ENCODE results near the gene AHNAK2. TPM values are rescaled to one million over a fixed set of nuclear protein-coding genes. Genes with fewer than 3 reads are reported as not detected.
"Not testable (repeated sequence)": the region's sequence is repeated elsewhere in the genome, so short reads cannot be mapped to it uniquely, and the experiment has no call there.

Gene AHNAK2
- total RNA-seq (10 to 100 TPM in 3 of 7 donors, 1 to 10 TPM in 4; 1.1 to 15.6 (median 3.9) TPM), polyA plus RNA-seq (10 to 100 TPM in 1 of 2 donors, under 1 TPM in 1; 0.94 to 24.6 TPM)
- long read RNA-seq, donor 1, partial matches to known transcripts, result 1 of 18 reads
- long read RNA-seq, donor 1, other reads (novel, unspliced or antisense), result 17 of 18 reads
- long read RNA-seq, donor 2, result 0 reads
- long read RNA-seq, donor 3, partial matches to known transcripts, result 0 of 10 reads
- long read RNA-seq, donor 3, other reads (novel, unspliced or antisense), result 10 of 10 reads

- H3K4me1 ChIP-seq (ENCODE audit: insufficient read depth), result peaks cover 22% of the 10 kb centered on the region
- peak in 3 of 5 donors; percentile 35 to 60 (median 56) for DNase-seq
- TF ChIP-seq POLR2A (IDR thresholded peaks at IDR 0.05) (no peak), EP300 (IDR thresholded peaks at IDR 0.05) (no peak), CTCF (IDR thresholded peaks at IDR 0.05) (no peak)
- no peak within 1 kb of the TSS for H3K27ac ChIP-seq
- peak within 1 kb of the TSS; percentile 33 for H3K4me3 ChIP-seq
- H3K36me3 ChIP-seq, result no peaks in the 10 kb centered on the region
- no peaks in the 10 kb centered on the region for H3K9me3 ChIP-seq
- intact Hi-C loops (cut with DNase I), result loop anchor here in 2 of 4 donors (5.0 to 10.0 kb wide), 2 partner anchors 67 to 69 kb away; no protein-coding TSS in a partner anchor
- H3K27me3 ChIP-seq, result no peaks in the 10 kb centered on the region
- 2 to 8% (median 2%) methylated on average over 53 to 111 of the region's 111 CpGs for WGBS, 3 donors
Measured at GRCh38 chr14:104977681-104978653, at the start of gene AHNAK2. TSS of gene AHNAK2 (minus strand) at chr14:104978374. CDS start at chr14:104978237, 137 bp downstream.

GRCh38 chr14:105027718-105028117, 49.5 kb upstream of the AHNAK2 start:
- H3K27ac ChIP-seq; DNase-seq; H3K36me3 ChIP-seq; H3K27me3 ChIP-seq; intact Hi-C loops (cut with DNase I); H3K4me3 ChIP-seq; H3K9me3 ChIP-seq; H3K4me1 ChIP-seq (ENCODE audit: insufficient read depth): not testable (repeated sequence)
- WGBS, 3 donors, result 47 to 58% (median 53%) methylated on average over 4 of the region's 4 CpGs

GRCh38 chr14:105026802-105027563, 48.8 kb upstream of the AHNAK2 start:
- no peak for DNase-seq
- no peaks in the 10 kb centered on the region for H3K4me1 ChIP-seq (ENCODE audit: insufficient read depth)
- H3K4me3 ChIP-seq, result no peak overlapping the region
- no peaks in the 10 kb centered on the region for H3K36me3 ChIP-seq
- WGBS, 3 donors, result 12 to 18% (median 17%) methylated on average over 1 of the region's 1 CpG
- intact Hi-C loops (cut with DNase I), result no loop called here
- H3K27ac ChIP-seq, result no peak overlapping the region
- H3K27me3 ChIP-seq, result no peaks in the 10 kb centered on the region
- TF ChIP-seq POLR2A (IDR thresholded peaks at IDR 0.05) (no peak), CTCF (IDR thresholded peaks at IDR 0.05) (no peak), EP300 (IDR thresholded peaks at IDR 0.05) (no peak)
- no peaks in the 10 kb centered on the region for H3K9me3 ChIP-seq

- no peaks in the 10 kb centered on the region for H3K9me3 ChIP-seq
- H3K4me3 ChIP-seq, result no peak overlapping the region
- WGBS, 3 donors, result 88 to 91% (median 90%) methylated on average over 16 of the region's 16 CpGs
- no peak for DNase-seq
- TF ChIP-seq POLR2A (IDR thresholded peaks at IDR 0.05), result no peak
- no peak for TF ChIP-seq CTCF (IDR thresholded peaks at IDR 0.05)
- no peak for TF ChIP-seq EP300 (IDR thresholded peaks at IDR 0.05)
- no peaks in the 10 kb centered on the region for H3K36me3 ChIP-seq
- no peak overlapping the region for H3K27ac ChIP-seq
- no peaks in the 10 kb centered on the region for H3K27me3 ChIP-seq
- H3K4me1 ChIP-seq (ENCODE audit: insufficient read depth), result peaks cover 2% of the 10 kb centered on the region
- intact Hi-C loops (cut with DNase I), result no loop called here
Measured at GRCh38 chr14:105026033-105026785, 48.0 kb upstream of the AHNAK2 start.

Measured in ovary (tissue), 10 donors.